ENCODE data around the gene STARD7.

GRCh38 chr2:96239091-96239490, 30.5 kb upstream of the STARD7 start:
- no peak for TF ChIP-seq CTCF (IDR thresholded peaks at IDR 0.05)
- no peak for TF ChIP-seq POLR2A (IDR thresholded peaks at IDR 0.05)

Measured in thyroid gland (tissue), 4 donors.